Measurements from ENCODE around the gene SCAMP5. TPM values are rescaled to one million over a fixed set of nuclear protein-coding genes. Genes with fewer than 3 reads are reported as not detected.

The SCAMP5 gene
- total RNA-seq, 1 experiment from 2014 or later, result 70.1 TPM

- Mint-ChIP-seq H3K4me3 (no peak overlapping the region), H3K4me1 (no peaks in the 10 kb centered on the region), H3K36me3 (peaks cover 9% of the 10 kb centered on the region), H3K9me3 (no peaks in the 10 kb centered on the region), H3K27ac (no peak overlapping the region), H3K27me3 (ENCODE audit: low read depth) (no peaks in the 10 kb centered on the region)
- ChIA-PET POLR2A (no interaction called here), CTCF (interaction anchor here (0.6 to 1.5 kb wide), 7 partner anchors 11 to 175 kb away, joined by 3 to 5 read pairs (median 3); partner anchors contain the start of gene C15orf39)
- DNase-seq (ENCODE audit: low spot score), result no peak
- no peak for TF ChIP-seq ZNF219 (CRISPR knock-in tag; IDR thresholded peaks at IDR 0.05; ENCODE audit: borderline replicate concordance)
- TF ChIP-seq GABPB1 (CRISPR knock-in tag; IDR thresholded peaks at IDR 0.05), result no peak
- no peak for TF ChIP-seq CDX4 (CRISPR knock-in tag; IDR thresholded peaks at IDR 0.05; ENCODE audit: borderline replicate concordance)
- TF ChIP-seq JAZF1 (CRISPR knock-in tag; IDR thresholded peaks at IDR 0.05), result no peak
- no peak for TF ChIP-seq RELA (CRISPR knock-in tag; IDR thresholded peaks at IDR 0.05; ENCODE audit: borderline replicate concordance)
- no peak for TF ChIP-seq EMX1 (CRISPR knock-in tag; IDR thresholded peaks at IDR 0.05)
- ATAC-seq, result no peak
Measured at GRCh38 chr15:75052972-75053747, 57.8 kb downstream of the SCAMP5 start.

- Mint-ChIP-seq H3K27ac (no peak overlapping the region), H3K27me3 (ENCODE audit: low read depth) (no peaks in the 10 kb centered on the region), H3K4me1 (no peaks in the 10 kb centered on the region), H3K9me3 (no peaks in the 10 kb centered on the region), H3K4me3 (no peak overlapping the region), H3K36me3 (peaks cover 5% of the 10 kb centered on the region)
- ChIA-PET CTCF (interaction anchor here (0.6 to 1.5 kb wide), 6 partner anchors 11 to 175 kb away, joined by 3 to 5 read pairs (median 3); partner anchors contain the start of gene C15orf39), POLR2A (interaction anchor here (0.8 kb wide), 1 partner anchor 20 kb away, joined by 5 read pairs; no protein-coding TSS in a partner anchor)
- no peak for ATAC-seq
- DNase-seq (ENCODE audit: low spot score), result no peak
- TF ChIP-seq ZNF396 (CRISPR knock-in tag; IDR thresholded peaks at IDR 0.05; ENCODE audit: borderline replicate concordance), result no peak
- no peak for TF ChIP-seq SP1 (CRISPR knock-in tag; conservative IDR thresholded peaks at IDR 0.05)
- no peak for TF ChIP-seq ZNF532 (CRISPR knock-in tag; IDR thresholded peaks at IDR 0.05; ENCODE audit: borderline replicate concordance)
- no peak for TF ChIP-seq ZMAT4 (CRISPR knock-in tag; IDR thresholded peaks at IDR 0.05)
- no peak for TF ChIP-seq ZBTB43 (CRISPR knock-in tag; IDR thresholded peaks at IDR 0.05)
- TF ChIP-seq CBFB (CRISPR knock-in tag; IDR thresholded peaks at IDR 0.05; ENCODE audit: low read depth), result no peak
- TF ChIP-seq ZNF121 (CRISPR knock-in tag; IDR thresholded peaks at IDR 0.05), result no peak
- TF ChIP-seq SOX15 (CRISPR knock-in tag; IDR thresholded peaks at IDR 0.05), result no peak
- no peak for TF ChIP-seq FOXJ3 (CRISPR knock-in tag; IDR thresholded peaks at IDR 0.05; ENCODE audit: borderline replicate concordance)
- TF ChIP-seq TCF7 (CRISPR knock-in tag; IDR thresholded peaks at IDR 0.05; ENCODE audit: low read depth), result no peak
- TF ChIP-seq PRRX2 (CRISPR knock-in tag; IDR thresholded peaks at IDR 0.05), result no peak
- TF ChIP-seq GTF2I (CRISPR knock-in tag; conservative IDR thresholded peaks at IDR 0.05), result no peak
- no peak for TF ChIP-seq ZNF423 (CRISPR knock-in tag; IDR thresholded peaks at IDR 0.05)
- TF ChIP-seq MAX (CRISPR knock-in tag; IDR thresholded peaks at IDR 0.05), result no peak
- no peak for TF ChIP-seq MYBL2 (CRISPR knock-in tag; IDR thresholded peaks at IDR 0.05)
- no peak for TF ChIP-seq STAT6 (CRISPR knock-in tag; conservative IDR thresholded peaks at IDR 0.05; ENCODE audit: low read depth)
Measured at GRCh38 chr15:75053748-75054125, 58.4 kb downstream of the SCAMP5 start.

All from WTC11 (cell line).